SK-N-SH (cell line): Measurements from ENCODE around the gene RASL10A.

Source experiments
- EZH2phosphoT487 ChIP-seq: fragments of 200-600 bp; sonication (generic); IDR thresholded peaks from 2 replicates; pipeline ENCODE4 v1.6.1; 2017; ENCODE audit warnings: low read depth, mixed run types, mild to moderate bottlenecking, antibody characterized with exemption, moderate library complexity, borderline replicate concordance
- TF ChIP-seq, protein P1 (sequence below): IDR thresholded peaks from 2 replicates; pipeline ENCODE4 v1.4.0; 2012; ENCODE audit warnings: low read depth
- TF ChIP-seq, protein P2 (sequence below): fragments of 200-600 bp; sonication (generic); IDR thresholded peaks from 2 replicates; pipeline ENCODE4 v1.6.1; 2017; ENCODE audit warnings: antibody characterized with exemption, mild to moderate bottlenecking, moderate library complexity

DNA sequence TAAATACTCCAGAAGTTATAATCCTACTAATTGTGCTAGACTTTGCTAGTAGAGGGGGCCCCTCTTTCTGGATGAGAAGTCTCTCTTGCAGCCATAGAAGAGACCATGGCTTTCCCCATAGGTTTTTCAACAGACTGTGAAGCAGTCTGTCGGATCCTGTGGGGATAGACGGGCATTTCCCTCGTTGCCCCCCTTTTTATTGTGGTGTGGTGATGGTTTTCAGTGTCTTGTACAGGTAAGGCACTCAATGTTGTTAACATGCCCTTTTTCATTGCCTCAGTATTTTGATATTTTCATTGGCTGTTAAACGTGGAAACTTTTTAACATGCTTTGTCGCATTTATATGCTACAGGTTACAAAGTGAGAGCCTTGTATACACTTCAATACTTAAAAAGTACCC, 25.4 kb downstream of the RASL10A start:
- TF ChIP-seq, protein P1, sequence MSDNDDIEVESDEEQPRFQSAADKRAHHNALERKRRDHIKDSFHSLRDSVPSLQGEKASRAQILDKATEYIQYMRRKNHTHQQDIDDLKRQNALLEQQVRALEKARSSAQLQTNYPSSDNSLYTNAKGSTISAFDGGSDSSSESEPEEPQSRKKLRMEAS, result no peak
- TF ChIP-seq, protein P2, sequence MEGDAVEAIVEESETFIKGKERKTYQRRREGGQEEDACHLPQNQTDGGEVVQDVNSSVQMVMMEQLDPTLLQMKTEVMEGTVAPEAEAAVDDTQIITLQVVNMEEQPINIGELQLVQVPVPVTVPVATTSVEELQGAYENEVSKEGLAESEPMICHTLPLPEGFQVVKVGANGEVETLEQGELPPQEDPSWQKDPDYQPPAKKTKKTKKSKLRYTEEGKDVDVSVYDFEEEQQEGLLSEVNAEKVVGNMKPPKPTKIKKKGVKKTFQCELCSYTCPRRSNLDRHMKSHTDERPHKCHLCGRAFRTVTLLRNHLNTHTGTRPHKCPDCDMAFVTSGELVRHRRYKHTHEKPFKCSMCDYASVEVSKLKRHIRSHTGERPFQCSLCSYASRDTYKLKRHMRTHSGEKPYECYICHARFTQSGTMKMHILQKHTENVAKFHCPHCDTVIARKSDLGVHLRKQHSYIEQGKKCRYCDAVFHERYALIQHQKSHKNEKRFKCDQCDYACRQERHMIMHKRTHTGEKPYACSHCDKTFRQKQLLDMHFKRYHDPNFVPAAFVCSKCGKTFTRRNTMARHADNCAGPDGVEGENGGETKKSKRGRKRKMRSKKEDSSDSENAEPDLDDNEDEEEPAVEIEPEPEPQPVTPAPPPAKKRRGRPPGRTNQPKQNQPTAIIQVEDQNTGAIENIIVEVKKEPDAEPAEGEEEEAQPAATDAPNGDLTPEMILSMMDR, result no peak
- TF ChIP-seq EZH2phosphoT487, result no peak
